Gastrocnemius medialis (tissue), 4 donors: Measurements from ENCODE around the gene ADAM22. TPM values are rescaled to one million over a fixed set of nuclear protein-coding genes. Genes with fewer than 3 reads are reported as not detected.

Experiments used
- ATAC-seq, 2 donors: fragments of 150-250 bp; one replicate each; pipeline ENCODE4 v1.9.1; 2016
- DNase-seq, 2 donors: peaks; one replicate each; pipeline ENCODE4 v3.0.0-alpha.2; 2019
- H3K27ac ChIP-seq, 4 donors: fragments of 200-600 bp; sonication (generic); 1 replicate in 1 of 4; 2 replicates in 3 of 4; pipeline ENCODE4 v1.5.1; 2016 to 2018; ENCODE audit warnings: mild to moderate bottlenecking in 2 of 4, moderate library complexity in 1 of 4
- H3K27me3 ChIP-seq, 3 donors: fragments of 200-600 bp; sonication (generic) in 2 of 3; 1 replicate in 1 of 3; 2 replicates in 2 of 3; pipeline versions ENCODE4 v1.5.1 to v1.6.0; 2016 to 2019; ENCODE audit warnings: mild to moderate bottlenecking in 1 of 3, moderate library complexity in 1 of 3
- H3K36me3 ChIP-seq, 2 donors: fragments of 200-600 bp; sonication (generic) in 1 of 2; one replicate each; pipeline ENCODE4 v1.5.1; 2017 to 2018
- H3K4me1 ChIP-seq, 2 donors: fragments of 200-600 bp; sonication (generic) in 1 of 2; one replicate each; pipeline ENCODE4 v1.5.1; 2016 to 2017; ENCODE audit warnings: mild to moderate bottlenecking in 2 of 2
- H3K4me3 ChIP-seq, 4 donors: fragments of 200-600 bp; sonication (generic) in 3 of 4; 1 replicate in 1 of 4; 2 replicates in 3 of 4; pipeline ENCODE4 v1.5.1; 2016 to 2019; ENCODE audit warnings: mild to moderate bottlenecking in 2 of 4
- H3K9me3 ChIP-seq, 3 donors: fragments of 200-600 bp; sonication (generic) in 2 of 3; 1 replicate in 1 of 3; 2 replicates in 2 of 3; pipeline ENCODE4 v1.5.1; 2016 to 2019
- POLR2A ChIP-seq, 2 donors: fragments of 450-650 bp; IDR thresholded peaks; one replicate each; pipeline ENCODE4 v1.6.1; 2017; ENCODE audit warnings: antibody characterized with exemption in 2 of 2, mild to moderate bottlenecking in 2 of 2, moderate library complexity in 2 of 2
- in situ Hi-C, 4 donors: fragments of 200-750 bp; cut with MboI; loops; one replicate each; pipeline versions ENCODE4 v1.15.0 to v1.8.0; 2017; ENCODE audit warnings: low sequenced_read_pairs in 4 of 4
- intact Hi-C: fragments of 100-400 bp; cut with DNase I; formaldehyde crosslinking; loops from one replicate; pipeline ENCODE4 v1.15.1; 2023; ENCODE audit warnings: low total_unique reads
- total RNA-seq, 4 donors: library from RNA; depleted of rRNA; stranded (reverse); fragments of >200 nt; gene quantifications; one replicate each; pipeline versions ENCODE4 v1.1.0 to v1.2.3, GENCODE V29; 2016
- TF ChIP-seq, protein P1 (sequence below), 5 experiments: fragments of 450-650 bp in 3 of 5; fragments of 200-600 bp in 2 of 5; sonication (generic) in 2 of 5; IDR thresholded peaks in 4 of 5; conservative IDR thresholded peaks in 1 of 5; 1 replicate in 4 of 5; 2 replicates in 1 of 5; pipeline ENCODE4 v1.5.1; 2016 to 2019; ENCODE audit warnings: antibody characterized with exemption in 5 of 5, mild to moderate bottlenecking in 3 of 5, moderate library complexity in 3 of 5

The ADAM22 gene, protein sequence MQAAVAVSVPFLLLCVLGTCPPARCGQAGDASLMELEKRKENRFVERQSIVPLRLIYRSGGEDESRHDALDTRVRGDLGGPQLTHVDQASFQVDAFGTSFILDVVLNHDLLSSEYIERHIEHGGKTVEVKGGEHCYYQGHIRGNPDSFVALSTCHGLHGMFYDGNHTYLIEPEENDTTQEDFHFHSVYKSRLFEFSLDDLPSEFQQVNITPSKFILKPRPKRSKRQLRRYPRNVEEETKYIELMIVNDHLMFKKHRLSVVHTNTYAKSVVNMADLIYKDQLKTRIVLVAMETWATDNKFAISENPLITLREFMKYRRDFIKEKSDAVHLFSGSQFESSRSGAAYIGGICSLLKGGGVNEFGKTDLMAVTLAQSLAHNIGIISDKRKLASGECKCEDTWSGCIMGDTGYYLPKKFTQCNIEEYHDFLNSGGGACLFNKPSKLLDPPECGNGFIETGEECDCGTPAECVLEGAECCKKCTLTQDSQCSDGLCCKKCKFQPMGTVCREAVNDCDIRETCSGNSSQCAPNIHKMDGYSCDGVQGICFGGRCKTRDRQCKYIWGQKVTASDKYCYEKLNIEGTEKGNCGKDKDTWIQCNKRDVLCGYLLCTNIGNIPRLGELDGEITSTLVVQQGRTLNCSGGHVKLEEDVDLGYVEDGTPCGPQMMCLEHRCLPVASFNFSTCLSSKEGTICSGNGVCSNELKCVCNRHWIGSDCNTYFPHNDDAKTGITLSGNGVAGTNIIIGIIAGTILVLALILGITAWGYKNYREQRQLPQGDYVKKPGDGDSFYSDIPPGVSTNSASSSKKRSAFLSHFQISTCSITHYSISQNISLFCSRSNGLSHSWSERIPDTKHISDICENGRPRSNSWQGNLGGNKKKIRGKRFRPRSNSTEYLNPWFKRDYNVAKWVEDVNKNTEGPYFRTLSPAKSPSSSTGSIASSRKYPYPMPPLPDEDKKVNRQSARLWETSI
- total RNA-seq: under 1 TPM; 0.07 to 0.31 (median 0.14) TPM

DNA sequence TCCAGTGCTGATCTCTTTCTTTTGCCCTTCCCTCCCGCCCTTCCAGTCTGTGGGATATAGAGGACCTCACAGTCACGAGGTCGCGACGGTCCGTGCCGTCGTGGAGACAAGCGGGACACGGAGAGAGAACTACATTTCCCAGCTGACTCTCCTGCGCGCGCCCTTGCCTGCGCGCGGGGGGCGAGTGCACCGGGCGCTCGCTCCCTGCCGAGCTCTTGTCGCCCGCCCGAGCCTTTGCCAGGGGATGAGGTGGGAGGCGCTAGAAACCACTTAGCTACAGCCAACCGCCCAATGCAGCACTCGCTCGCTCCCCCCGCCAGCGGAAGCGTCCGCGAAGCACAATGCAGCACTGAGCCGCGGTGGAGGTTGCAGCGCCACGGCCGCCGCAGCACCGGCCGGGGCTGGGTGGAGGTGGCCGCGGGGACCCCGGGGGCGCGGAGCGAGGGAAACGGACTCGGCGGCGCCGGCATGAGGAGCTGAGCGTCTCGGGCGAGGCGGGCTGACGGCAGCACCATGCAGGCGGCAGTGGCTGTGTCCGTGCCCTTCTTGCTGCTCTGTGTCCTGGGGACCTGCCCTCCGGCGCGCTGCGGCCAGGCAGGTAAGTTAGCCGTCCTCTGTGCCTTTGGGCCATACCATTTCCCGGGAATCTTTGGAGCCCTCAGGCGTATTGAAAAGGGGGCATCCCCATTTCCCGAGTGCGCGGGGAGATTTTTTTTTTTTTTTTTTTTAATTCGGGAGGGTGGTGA, at the start of gene ADAM22:
Gene ADAM22, plus strand, starts transcription at position 299 of the 746 bp plus-strand sequence. Its CDS starts 215 bp downstream, at position 514.
- Histone ChIP-seq H3K4me3 (peak within 1 kb of the TSS; percentile 58 to 87 (median 66)), H3K27ac (peak within 1 kb of the TSS; percentile 3 to 59 (median 38)), H3K36me3 (no peaks in the 10 kb centered on the region), H3K27me3 (no peaks in the 10 kb centered on the region), H3K9me3 (no peaks in the 10 kb centered on the region), H3K4me1 (peaks cover 0 to 7% of the 10 kb centered on the region in 2 donors)
- DNase-seq: peak; percentile 52 to 77
- peak in 1 of 2 donors; percentile 29 for TF ChIP-seq POLR2A (IDR thresholded peaks at IDR 0.05)
- TF ChIP-seq, protein P1, sequence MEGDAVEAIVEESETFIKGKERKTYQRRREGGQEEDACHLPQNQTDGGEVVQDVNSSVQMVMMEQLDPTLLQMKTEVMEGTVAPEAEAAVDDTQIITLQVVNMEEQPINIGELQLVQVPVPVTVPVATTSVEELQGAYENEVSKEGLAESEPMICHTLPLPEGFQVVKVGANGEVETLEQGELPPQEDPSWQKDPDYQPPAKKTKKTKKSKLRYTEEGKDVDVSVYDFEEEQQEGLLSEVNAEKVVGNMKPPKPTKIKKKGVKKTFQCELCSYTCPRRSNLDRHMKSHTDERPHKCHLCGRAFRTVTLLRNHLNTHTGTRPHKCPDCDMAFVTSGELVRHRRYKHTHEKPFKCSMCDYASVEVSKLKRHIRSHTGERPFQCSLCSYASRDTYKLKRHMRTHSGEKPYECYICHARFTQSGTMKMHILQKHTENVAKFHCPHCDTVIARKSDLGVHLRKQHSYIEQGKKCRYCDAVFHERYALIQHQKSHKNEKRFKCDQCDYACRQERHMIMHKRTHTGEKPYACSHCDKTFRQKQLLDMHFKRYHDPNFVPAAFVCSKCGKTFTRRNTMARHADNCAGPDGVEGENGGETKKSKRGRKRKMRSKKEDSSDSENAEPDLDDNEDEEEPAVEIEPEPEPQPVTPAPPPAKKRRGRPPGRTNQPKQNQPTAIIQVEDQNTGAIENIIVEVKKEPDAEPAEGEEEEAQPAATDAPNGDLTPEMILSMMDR (IDR thresholded peaks at IDR 0.05 in 4 of 5, conservative IDR thresholded peaks at IDR 0.05 in 1 of 5): no peak
- intact Hi-C loops (no loop called here), in situ Hi-C loops (no loop called here)
- peak; percentile 87 to 89 for ATAC-seq

DNA sequence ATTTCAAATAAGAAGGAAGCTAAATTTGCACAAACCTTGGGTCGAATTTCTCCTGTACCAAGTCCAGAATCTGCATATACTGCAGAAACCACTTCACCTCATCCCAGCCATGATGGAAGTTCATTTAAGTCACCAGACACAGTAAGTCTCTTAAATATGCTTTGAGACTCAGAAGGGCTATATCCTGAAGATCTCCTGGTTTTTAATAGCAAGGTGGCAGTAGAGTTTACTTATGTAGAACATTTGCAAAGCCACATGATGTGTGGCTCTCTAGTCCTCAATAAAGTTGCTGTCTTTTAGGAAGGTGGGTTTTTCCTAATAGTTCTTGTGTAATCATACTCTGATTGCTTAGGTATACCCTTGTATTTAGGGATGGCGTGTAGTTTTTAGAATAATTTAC, 49.0 kb upstream of the ADAM22 start:
- H3K27me3 ChIP-seq: no peaks in the 10 kb centered on the region
- intact Hi-C loops (loop anchor here (5.0 kb wide), 1 partner anchor 88 kb away; no protein-coding TSS in a partner anchor), in situ Hi-C loops (loop anchor here in 2 of 4 donors (10.0 to 25.0 kb wide), 2 partner anchors 327 to 380 kb away; partner anchors contain the start of gene SRI (in 1 of the 2))
- no peak overlapping the region for H3K4me3 ChIP-seq
- ATAC-seq (no peak), DNase-seq (no peak)
- no peak overlapping the region for H3K27ac ChIP-seq
- TF ChIP-seq POLR2A (IDR thresholded peaks at IDR 0.05): no peak
- TF ChIP-seq, protein P1 (IDR thresholded peaks at IDR 0.05 in 4 of 5, conservative IDR thresholded peaks at IDR 0.05 in 1 of 5): no peak
- no peaks in the 10 kb centered on the region for H3K4me1 ChIP-seq
- no peaks in the 10 kb centered on the region for H3K36me3 ChIP-seq
- H3K9me3 ChIP-seq: no peaks in the 10 kb centered on the region

DNA sequence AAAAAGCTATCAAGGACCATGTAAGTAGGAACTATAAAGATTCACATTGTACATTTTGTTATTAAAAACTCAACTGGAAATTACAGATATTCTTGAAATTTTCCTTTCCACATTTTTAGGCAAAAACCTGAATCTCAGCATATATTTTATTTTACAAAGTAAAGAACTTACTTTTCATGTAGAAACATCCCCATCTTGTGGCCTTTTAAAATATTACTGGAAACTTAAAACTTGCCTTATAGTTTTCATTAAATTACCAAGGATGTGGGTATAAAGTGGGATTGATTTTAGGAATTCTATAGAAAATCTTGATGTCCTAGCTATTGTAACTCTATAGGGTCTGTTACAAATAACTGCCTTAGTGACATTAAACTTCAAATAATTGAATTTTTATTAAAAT, 47.2 kb upstream of the ADAM22 start:
- intact Hi-C loops: loop anchor here (5.0 kb wide), 1 partner anchor 90 kb away; no protein-coding TSS in a partner anchor
- no peak for TF ChIP-seq POLR2A (IDR thresholded peaks at IDR 0.05)
- TF ChIP-seq, protein P1 (IDR thresholded peaks at IDR 0.05 in 4 of 5, conservative IDR thresholded peaks at IDR 0.05 in 1 of 5): peak in 2 of 5 experiments; percentile 42
- Histone ChIP-seq H3K27me3 (no peaks in the 10 kb centered on the region), H3K36me3 (no peaks in the 10 kb centered on the region), H3K4me3 (no peak overlapping the region), H3K4me1 (no peaks in the 10 kb centered on the region), H3K9me3 (no peaks in the 10 kb centered on the region), H3K27ac (no peak overlapping the region)
- in situ Hi-C loops: loop anchor here in 2 of 4 donors (10.0 to 25.0 kb wide), 2 partner anchors 325 to 382 kb away; partner anchors contain the start of gene SRI (in 1 of the 2)
- DNase-seq (no peak), ATAC-seq (no peak)

DNA sequence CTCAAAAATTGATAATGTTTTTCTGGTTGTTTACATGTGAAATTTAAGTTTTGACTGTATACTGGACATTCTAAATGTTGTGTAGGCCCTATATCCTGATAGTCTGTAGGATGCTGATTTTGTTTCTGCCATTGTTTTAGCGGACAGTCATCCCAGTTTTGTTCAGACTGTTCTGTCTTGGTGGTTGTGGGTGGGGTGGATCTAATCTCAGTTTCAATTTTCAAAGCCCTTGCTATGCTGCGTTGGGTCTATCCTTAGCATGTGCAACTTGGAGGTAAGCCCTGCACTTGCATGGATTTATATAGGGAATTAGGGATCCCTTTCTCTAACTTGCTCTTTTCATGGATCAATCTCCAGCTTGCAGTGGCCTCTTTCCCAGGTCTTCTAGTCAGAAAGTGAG, 38.7 kb upstream of the ADAM22 start:
- TF ChIP-seq, protein P1 (IDR thresholded peaks at IDR 0.05 in 4 of 5, conservative IDR thresholded peaks at IDR 0.05 in 1 of 5): no peak
- TF ChIP-seq POLR2A (IDR thresholded peaks at IDR 0.05): no peak
- intact Hi-C loops (no loop called here), in situ Hi-C loops (loop anchor here in 1 of 4 donors (25.0 kb wide), 1 partner anchor 317 kb away; the partner anchor contains the start of gene SRI)
- Histone ChIP-seq H3K36me3 (peaks cover 0 to 15% of the 10 kb centered on the region in 2 donors), H3K4me3 (no peak overlapping the region), H3K9me3 (no peaks in the 10 kb centered on the region), H3K4me1 (no peaks in the 10 kb centered on the region), H3K27me3 (no peaks in the 10 kb centered on the region), H3K27ac (no peak overlapping the region)
- DNase-seq (no peak), ATAC-seq (no peak)
